ENCODE results near the gene LETMD1.
"Not testable (repeated sequence)": the region's sequence is repeated elsewhere in the genome, so short reads cannot be mapped to it uniquely, and the experiment has no call there.

The LETMD1 gene

DNA sequence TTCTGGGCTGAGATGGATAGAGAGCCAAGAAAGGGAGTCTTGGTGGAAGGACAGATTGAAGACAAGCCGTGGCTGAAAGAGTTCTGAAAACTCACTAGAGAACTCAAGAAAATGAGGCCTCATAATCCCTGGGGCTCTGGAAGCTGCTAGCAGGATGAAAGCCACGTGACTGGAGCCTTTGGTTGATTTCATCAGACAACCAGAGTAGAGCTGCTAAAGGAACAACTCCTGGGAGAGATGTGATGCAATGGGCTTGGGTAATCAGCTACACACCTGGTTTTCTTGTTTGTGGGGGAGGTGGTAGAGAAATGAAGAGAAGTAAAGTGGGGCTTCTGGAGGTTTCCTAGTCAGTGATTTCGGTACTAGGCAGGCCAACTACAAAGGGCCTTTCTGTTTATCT lies 21.9 kb downstream of the LETMD1 start:
- TF ChIP-seq, protein P1, sequence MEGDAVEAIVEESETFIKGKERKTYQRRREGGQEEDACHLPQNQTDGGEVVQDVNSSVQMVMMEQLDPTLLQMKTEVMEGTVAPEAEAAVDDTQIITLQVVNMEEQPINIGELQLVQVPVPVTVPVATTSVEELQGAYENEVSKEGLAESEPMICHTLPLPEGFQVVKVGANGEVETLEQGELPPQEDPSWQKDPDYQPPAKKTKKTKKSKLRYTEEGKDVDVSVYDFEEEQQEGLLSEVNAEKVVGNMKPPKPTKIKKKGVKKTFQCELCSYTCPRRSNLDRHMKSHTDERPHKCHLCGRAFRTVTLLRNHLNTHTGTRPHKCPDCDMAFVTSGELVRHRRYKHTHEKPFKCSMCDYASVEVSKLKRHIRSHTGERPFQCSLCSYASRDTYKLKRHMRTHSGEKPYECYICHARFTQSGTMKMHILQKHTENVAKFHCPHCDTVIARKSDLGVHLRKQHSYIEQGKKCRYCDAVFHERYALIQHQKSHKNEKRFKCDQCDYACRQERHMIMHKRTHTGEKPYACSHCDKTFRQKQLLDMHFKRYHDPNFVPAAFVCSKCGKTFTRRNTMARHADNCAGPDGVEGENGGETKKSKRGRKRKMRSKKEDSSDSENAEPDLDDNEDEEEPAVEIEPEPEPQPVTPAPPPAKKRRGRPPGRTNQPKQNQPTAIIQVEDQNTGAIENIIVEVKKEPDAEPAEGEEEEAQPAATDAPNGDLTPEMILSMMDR (IDR thresholded peaks at IDR 0.05; ENCODE audit: insufficient read depth, low read length, poor library complexity, severe bottlenecking) = no peak
- no peak for DNase-seq (ENCODE audit: extremely low read depth, insufficient read length)
- H3K36me3 ChIP-seq (ENCODE audit: control insufficient read depth, insufficient read depth, low read length) = peaks cover 5% of the 10 kb centered on the region
- no peaks in the 10 kb centered on the region for H3K27me3 ChIP-seq (replicated peaks; ENCODE audit: control insufficient read depth, insufficient read depth, low read length)
- no peak overlapping the region for H3K4me3 ChIP-seq (replicated peaks; ENCODE audit: low read depth, low read length)

DNA sequence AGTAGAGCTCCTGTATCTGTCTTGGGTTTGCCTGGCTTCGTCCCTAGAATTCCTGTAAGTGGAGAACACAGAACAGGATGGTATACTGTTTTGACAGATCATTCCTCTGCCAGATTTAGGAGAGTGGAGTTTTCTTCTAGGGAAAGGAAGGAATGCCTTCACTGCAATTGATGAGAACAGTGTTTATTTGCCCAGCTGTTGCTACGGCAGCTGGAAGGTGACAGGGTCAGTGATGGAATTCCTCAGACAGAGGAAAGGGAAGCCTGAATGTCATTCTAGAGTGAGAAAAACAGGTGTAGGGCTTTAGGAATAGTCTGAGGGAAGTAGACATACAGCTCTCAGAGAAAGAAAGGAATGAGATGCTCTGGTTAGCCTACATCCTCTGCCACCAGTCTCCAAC lies 23.5 kb downstream of the LETMD1 start:
- no peak overlapping the region for H3K4me3 ChIP-seq (replicated peaks; ENCODE audit: low read depth, low read length)
- peaks cover 4% of the 10 kb centered on the region for H3K36me3 ChIP-seq (ENCODE audit: control insufficient read depth, insufficient read depth, low read length)
- TF ChIP-seq, protein P1 (IDR thresholded peaks at IDR 0.05; ENCODE audit: insufficient read depth, low read length, poor library complexity, severe bottlenecking) = no peak

DNA sequence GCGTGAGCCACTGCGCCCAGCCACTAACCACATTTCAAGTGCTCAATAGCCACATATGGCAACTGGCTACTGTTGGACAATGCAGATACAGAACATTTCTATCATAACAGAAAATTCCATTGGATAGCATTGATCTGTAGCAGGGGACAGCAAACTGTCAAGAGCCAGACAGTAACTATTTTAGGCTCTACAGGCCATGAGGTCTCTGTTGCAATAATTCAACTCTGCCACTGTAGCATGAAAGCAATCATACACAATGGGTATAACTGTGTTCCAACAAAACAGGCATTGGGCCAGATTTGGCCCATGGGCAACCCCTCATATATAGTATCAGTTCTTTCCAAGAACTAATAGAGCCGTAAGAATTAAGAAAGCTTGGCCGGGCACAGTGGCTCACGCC lies 27.3 kb downstream of the LETMD1 start:
- H3K4me3 ChIP-seq (replicated peaks; ENCODE audit: low read depth, low read length) = no peak overlapping the region
- H3K36me3 ChIP-seq (ENCODE audit: control insufficient read depth, insufficient read depth, low read length) = no peaks in the 10 kb centered on the region; the same call in 1 of the 2 replicates

More for the DNA sequence above, 23.5 kb downstream of the LETMD1 start:
- H3K27me3 ChIP-seq (replicated peaks; ENCODE audit: control insufficient read depth, insufficient read depth, low read length) = no peaks in the 10 kb centered on the region
- DNase-seq (ENCODE audit: extremely low read depth, insufficient read length) = no peak

DNA sequence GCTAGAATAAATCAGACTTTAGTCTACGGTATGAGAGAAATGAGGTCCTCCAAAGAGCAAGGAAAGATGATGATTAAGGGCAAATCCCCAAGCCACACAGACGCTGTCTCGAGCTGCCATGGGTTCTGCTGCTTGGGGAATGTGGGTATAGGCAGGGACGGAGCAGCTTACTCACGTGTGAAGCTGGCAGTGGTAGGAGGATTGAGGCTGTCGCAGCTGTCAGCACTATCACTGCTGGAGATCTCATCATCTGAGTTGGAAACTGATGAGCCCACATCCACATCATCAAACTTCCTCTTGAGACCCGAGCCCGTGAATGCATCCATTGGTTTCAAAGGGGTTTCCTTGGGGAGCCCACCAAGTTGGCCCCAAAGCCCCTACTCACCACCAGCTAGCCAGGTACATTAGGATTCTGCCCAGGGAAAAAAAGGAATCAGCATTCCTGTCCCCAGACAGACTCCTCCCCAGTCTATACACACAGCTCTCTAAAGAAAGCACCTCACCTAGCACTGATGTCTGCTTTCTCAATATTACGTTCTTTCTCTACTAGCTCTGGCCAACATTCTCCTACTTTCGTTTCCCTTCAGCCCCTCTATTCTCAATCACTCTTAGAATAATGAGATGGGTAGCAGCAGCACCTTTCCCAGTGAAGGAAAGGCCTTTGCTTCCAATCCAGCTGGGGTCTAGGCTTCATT lies 28.3 kb downstream of the LETMD1 start:
- TF ChIP-seq, protein P1 (IDR thresholded peaks at IDR 0.05; ENCODE audit: insufficient read depth, low read length, poor library complexity, severe bottlenecking) = no peak
- Histone ChIP-seq H3K27me3 (replicated peaks; ENCODE audit: control insufficient read depth, insufficient read depth, low read length) (no peaks in the 10 kb centered on the region), H3K4me3 (replicated peaks; ENCODE audit: low read depth, low read length) (no peak overlapping the region), H3K36me3 (ENCODE audit: control insufficient read depth, insufficient read depth, low read length) (no peaks in the 10 kb centered on the region)
- no peak for DNase-seq (ENCODE audit: extremely low read depth, insufficient read length)

More for the DNA sequence above, 27.3 kb downstream of the LETMD1 start:
- DNase-seq (ENCODE audit: extremely low read depth, insufficient read length) = no peak
- TF ChIP-seq, protein P1 (IDR thresholded peaks at IDR 0.05; ENCODE audit: insufficient read depth, low read length, poor library complexity, severe bottlenecking) = no peak
- no peaks in the 10 kb centered on the region for H3K27me3 ChIP-seq (replicated peaks; ENCODE audit: control insufficient read depth, insufficient read depth, low read length)

DNA sequence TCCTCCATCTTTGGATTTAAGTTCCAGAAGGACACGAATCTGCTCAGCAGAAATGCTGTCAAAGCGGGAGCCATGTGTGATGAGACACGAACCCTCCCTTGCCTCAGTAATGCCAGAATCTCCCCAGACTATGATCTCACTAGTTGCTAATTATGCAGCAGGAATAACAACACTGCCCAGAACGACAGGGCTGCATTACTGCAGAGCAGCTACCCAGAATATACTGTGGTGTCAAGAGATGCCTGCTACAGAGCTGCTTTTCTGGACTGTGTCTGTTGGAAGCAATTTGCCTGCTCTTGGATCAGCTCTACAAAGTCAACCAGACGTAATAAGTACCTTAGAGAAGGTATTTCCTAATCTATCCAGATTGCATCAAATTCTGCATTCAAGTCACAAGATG lies 29.8 kb downstream of the LETMD1 start:
- no peak for DNase-seq (ENCODE audit: extremely low read depth, insufficient read length)
- TF ChIP-seq, protein P1 (IDR thresholded peaks at IDR 0.05; ENCODE audit: insufficient read depth, low read length, poor library complexity, severe bottlenecking) = no peak
- Histone ChIP-seq H3K36me3 (ENCODE audit: control insufficient read depth, insufficient read depth, low read length) (no peaks in the 10 kb centered on the region), H3K27me3 (replicated peaks; ENCODE audit: control insufficient read depth, insufficient read depth, low read length) (no peaks in the 10 kb centered on the region), H3K4me3 (replicated peaks; ENCODE audit: low read depth, low read length) (no peak overlapping the region)

DNA sequence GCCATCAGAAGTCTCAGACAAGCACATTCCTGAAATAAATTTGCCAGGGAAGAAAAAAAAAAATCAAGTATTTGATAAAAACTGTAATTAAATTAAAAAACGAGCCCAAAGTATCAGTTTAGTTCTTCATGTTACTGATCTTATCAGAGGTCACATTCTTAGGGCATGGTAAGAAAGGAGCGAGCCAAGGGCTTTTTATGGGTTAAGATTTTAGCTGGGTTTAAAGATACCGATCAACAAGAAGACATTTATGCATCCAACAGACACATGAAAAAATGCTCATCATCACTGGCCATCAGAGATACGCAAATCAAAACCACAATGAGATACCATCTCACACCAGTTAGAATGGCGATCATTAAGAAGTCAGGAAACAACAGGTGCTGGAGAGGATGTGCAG lies 30.2 kb downstream of the LETMD1 start:
- DNase-seq (ENCODE audit: extremely low read depth, insufficient read length); H3K27me3 ChIP-seq (replicated peaks; ENCODE audit: control insufficient read depth, insufficient read depth, low read length); H3K4me3 ChIP-seq (replicated peaks; ENCODE audit: low read depth, low read length); H3K36me3 ChIP-seq (ENCODE audit: control insufficient read depth, insufficient read depth, low read length): not testable (repeated sequence)

DNA sequence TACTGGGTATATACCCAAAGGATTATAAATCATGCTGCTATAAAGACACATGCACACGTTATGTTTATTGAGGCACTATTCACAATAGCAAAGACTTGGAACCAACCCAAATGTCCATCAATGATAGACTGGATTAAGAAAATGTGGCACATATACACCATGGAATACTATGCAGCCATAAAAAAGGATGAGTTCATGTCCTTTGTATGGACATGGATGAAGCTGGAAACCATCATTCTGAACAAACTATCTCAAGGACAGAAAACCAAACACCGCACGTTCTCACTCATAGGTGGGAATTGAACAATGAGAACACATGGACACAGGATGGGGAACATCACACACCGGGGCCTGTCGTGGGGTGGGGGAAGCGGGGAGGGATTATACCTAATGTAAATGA lies 30.7 kb downstream of the LETMD1 start:
- not testable (repeated sequence) for H3K36me3 ChIP-seq (ENCODE audit: control insufficient read depth, insufficient read depth, low read length)

More for the DNA sequence above, 30.7 kb downstream of the LETMD1 start:
- not testable (repeated sequence) for DNase-seq (ENCODE audit: extremely low read depth, insufficient read length); H3K4me3 ChIP-seq (replicated peaks; ENCODE audit: low read depth, low read length); H3K27me3 ChIP-seq (replicated peaks; ENCODE audit: control insufficient read depth, insufficient read depth, low read length)

All from GM06990 (cell line).